ENCODE data around the gene B4GALT3.

Gene B4GALT3

DNA sequence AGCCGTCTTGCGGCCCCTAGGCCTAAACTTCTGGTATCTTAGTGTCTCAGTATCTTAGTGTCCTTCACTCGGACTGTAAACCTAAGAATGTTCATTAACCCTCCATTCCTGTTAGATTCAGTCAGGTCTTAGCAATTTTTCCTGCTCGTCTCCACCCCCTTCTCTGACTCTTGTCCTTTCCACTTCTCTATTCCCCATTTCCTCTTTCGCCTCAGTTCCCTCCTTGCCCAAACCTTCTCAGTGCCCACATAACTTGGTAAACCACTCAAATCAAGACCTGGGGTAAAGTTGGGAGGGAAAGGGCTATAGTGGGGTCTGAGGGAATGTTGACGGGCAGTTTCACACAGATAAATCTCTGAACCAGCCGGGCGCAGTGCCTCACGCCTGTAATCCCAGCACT, 37.1 kb upstream of the B4GALT3 start:
- DNase-seq (ENCODE audit: low read depth in 1 of 2, low spot score in 1 of 2), result peak in 1 of 2 experiments; percentile 68
- no peaks in the 10 kb centered on the region for H3K27me3 ChIP-seq (ENCODE audit: insufficient read depth, poor library complexity, severe bottlenecking)
- peak overlapping the region; percentile 70 for H3K27ac ChIP-seq (replicated peaks)
- TF ChIP-seq GABPA (IDR thresholded peaks at IDR 0.05; ENCODE audit: low read depth), result no peak
- TF ChIP-seq POLR2AphosphoS5 (IDR thresholded peaks at IDR 0.05; ENCODE audit: low read depth), result no peak
- peak; percentile 100 for TF ChIP-seq SPI1 (IDR thresholded peaks at IDR 0.05; ENCODE audit: borderline replicate concordance, low read depth)
- H3K4me3 ChIP-seq (replicated peaks; ENCODE audit: insufficient read depth, low read length), result no peak overlapping the region

DNA sequence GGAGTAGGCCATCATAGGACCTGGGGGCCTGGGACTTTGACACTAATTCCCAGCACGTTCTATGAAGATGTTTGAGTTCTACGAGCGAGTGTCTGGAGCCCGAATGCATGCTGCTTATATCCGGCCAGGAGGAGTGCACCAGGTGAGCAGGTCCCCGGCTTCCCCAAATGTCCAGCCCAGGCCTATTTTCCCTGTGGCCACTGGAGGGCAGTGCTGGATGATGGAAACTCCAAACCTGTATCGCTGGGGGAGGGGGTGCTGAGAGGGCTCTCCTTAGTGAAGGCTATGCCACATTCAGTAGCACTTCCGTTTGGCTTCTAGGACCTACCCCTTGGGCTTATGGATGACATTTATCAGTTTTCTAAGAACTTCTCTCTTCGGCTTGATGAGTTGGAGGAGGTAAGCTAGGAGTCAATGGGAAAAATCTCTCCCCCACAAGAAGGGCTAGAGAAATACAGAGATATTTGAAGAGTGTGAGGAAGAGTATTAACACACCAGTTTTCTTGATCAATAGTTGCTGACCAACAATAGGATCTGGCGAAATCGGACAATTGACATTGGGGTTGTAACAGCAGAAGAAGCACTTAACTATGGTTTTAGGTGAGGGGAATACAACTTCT, 32.6 kb upstream of the B4GALT3 start:
- peak; percentile 75 to 87 for DNase-seq (ENCODE audit: low read depth in 1 of 2, low spot score in 1 of 2)
- Histone ChIP-seq H3K4me3 (replicated peaks; ENCODE audit: insufficient read depth, low read length) (no peak overlapping the region), H3K27me3 (ENCODE audit: insufficient read depth, poor library complexity, severe bottlenecking) (no peaks in the 10 kb centered on the region), H3K27ac (replicated peaks) (no peak overlapping the region)
- TF ChIP-seq GABPA (IDR thresholded peaks at IDR 0.05; ENCODE audit: low read depth), result peak; percentile 53
- TF ChIP-seq, protein P1, sequence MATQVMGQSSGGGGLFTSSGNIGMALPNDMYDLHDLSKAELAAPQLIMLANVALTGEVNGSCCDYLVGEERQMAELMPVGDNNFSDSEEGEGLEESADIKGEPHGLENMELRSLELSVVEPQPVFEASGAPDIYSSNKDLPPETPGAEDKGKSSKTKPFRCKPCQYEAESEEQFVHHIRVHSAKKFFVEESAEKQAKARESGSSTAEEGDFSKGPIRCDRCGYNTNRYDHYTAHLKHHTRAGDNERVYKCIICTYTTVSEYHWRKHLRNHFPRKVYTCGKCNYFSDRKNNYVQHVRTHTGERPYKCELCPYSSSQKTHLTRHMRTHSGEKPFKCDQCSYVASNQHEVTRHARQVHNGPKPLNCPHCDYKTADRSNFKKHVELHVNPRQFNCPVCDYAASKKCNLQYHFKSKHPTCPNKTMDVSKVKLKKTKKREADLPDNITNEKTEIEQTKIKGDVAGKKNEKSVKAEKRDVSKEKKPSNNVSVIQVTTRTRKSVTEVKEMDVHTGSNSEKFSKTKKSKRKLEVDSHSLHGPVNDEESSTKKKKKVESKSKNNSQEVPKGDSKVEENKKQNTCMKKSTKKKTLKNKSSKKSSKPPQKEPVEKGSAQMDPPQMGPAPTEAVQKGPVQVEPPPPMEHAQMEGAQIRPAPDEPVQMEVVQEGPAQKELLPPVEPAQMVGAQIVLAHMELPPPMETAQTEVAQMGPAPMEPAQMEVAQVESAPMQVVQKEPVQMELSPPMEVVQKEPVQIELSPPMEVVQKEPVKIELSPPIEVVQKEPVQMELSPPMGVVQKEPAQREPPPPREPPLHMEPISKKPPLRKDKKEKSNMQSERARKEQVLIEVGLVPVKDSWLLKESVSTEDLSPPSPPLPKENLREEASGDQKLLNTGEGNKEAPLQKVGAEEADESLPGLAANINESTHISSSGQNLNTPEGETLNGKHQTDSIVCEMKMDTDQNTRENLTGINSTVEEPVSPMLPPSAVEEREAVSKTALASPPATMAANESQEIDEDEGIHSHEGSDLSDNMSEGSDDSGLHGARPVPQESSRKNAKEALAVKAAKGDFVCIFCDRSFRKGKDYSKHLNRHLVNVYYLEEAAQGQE (IDR thresholded peaks at IDR 0.05; ENCODE audit: insufficient replicate concordance, low read depth), result no peak
- TF ChIP-seq, protein P2, sequence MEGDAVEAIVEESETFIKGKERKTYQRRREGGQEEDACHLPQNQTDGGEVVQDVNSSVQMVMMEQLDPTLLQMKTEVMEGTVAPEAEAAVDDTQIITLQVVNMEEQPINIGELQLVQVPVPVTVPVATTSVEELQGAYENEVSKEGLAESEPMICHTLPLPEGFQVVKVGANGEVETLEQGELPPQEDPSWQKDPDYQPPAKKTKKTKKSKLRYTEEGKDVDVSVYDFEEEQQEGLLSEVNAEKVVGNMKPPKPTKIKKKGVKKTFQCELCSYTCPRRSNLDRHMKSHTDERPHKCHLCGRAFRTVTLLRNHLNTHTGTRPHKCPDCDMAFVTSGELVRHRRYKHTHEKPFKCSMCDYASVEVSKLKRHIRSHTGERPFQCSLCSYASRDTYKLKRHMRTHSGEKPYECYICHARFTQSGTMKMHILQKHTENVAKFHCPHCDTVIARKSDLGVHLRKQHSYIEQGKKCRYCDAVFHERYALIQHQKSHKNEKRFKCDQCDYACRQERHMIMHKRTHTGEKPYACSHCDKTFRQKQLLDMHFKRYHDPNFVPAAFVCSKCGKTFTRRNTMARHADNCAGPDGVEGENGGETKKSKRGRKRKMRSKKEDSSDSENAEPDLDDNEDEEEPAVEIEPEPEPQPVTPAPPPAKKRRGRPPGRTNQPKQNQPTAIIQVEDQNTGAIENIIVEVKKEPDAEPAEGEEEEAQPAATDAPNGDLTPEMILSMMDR (IDR thresholded peaks at IDR 0.05; ENCODE audit: insufficient read depth, low read length), result peak; percentile 96
- peak; percentile 44; the same call in 1 of the 2 replicates for TF ChIP-seq SPI1 (IDR thresholded peaks at IDR 0.05; ENCODE audit: borderline replicate concordance, low read depth)
- no peak for TF ChIP-seq POLR2AphosphoS5 (IDR thresholded peaks at IDR 0.05; ENCODE audit: low read depth)

DNA sequence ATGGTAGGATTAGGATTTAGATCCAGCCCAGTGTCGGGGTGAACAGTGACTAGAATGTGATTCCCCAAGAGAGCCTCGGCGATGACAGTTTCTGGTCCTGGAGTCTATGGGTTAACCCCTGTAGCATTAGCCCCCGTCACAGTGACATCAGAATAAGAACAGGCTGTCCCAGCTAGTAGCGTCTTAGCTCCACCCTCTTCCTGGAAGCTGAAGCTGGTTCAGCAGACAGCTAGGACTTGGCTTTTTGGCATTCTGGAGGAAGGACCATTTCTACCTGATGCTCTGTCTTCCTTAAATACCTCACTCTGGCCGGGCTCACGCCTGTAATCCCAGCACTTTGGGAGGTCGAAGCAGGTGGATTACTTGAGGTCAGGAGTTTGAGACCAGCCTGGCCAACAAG, 29.9 kb upstream of the B4GALT3 start:
- no peak for DNase-seq (ENCODE audit: low read depth in 1 of 2, low spot score in 1 of 2)
- Histone ChIP-seq H3K4me3 (replicated peaks; ENCODE audit: insufficient read depth, low read length) (no peak overlapping the region), H3K27me3 (ENCODE audit: insufficient read depth, poor library complexity, severe bottlenecking) (no peaks in the 10 kb centered on the region), H3K27ac (replicated peaks) (no peak overlapping the region)
- TF ChIP-seq, protein P1 (IDR thresholded peaks at IDR 0.05; ENCODE audit: insufficient replicate concordance, low read depth), result no peak
- TF ChIP-seq, protein P2 (IDR thresholded peaks at IDR 0.05; ENCODE audit: insufficient read depth, low read length), result no peak

DNA sequence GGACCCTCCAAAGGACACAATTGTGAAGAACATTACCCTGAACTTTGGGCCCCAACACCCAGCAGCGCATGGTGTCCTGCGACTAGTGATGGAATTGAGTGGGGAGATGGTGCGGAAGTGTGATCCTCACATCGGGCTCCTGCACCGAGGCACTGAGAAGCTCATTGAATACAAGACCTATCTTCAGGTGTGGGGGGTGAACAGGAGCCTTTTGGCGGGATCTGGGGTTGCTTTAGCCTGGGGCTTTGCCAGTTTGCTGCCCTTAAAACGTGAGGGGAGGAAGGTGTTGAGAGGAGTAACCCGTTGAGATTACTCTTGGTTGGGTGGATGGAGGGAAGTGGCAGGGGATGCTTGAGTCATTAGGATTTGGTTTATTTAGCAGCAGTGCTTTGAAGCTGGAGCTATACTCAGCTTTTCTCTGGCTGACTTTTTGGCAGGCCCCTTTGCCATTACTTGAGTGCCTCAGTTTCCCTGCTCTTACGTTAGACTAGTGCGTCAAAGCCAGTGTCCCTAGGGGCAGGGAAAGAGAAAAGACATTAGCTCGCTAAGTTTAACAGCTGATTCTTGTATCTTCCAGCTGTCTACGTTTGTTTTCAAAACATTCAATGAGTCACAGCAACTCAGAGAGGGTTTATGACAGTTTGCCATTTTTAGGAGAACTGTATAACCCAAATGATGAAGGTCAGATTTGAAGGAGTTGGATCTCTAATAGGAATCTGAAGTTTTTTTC, 29.3 kb upstream of the B4GALT3 start:
- TF ChIP-seq, protein P1 (IDR thresholded peaks at IDR 0.05; ENCODE audit: insufficient replicate concordance, low read depth), result no peak
- TF ChIP-seq, protein P2 (IDR thresholded peaks at IDR 0.05; ENCODE audit: insufficient read depth, low read length), result no peak
- TF ChIP-seq SPI1 (IDR thresholded peaks at IDR 0.05; ENCODE audit: borderline replicate concordance, low read depth) (no peak), POLR2AphosphoS5 (IDR thresholded peaks at IDR 0.05; ENCODE audit: low read depth) (no peak), GABPA (IDR thresholded peaks at IDR 0.05; ENCODE audit: low read depth) (no peak)
- no peak for DNase-seq (ENCODE audit: low read depth in 1 of 2, low spot score in 1 of 2)
- Histone ChIP-seq H3K27me3 (ENCODE audit: insufficient read depth, poor library complexity, severe bottlenecking) (no peaks in the 10 kb centered on the region), H3K4me3 (replicated peaks; ENCODE audit: insufficient read depth, low read length) (no peak overlapping the region), H3K27ac (replicated peaks) (no peak overlapping the region)

Measured in HL-60 (cell line).